ENCODE results near the gene JARID2.

GRCh38 chr6:15239616-15240364, 6.1 kb upstream of the JARID2 start:
- TF ChIP-seq TAF1 (IDR thresholded peaks at IDR 0.05; ENCODE audit: low read depth, low read length) (no peak), CTCF (IDR thresholded peaks at IDR 0.05; ENCODE audit: control extremely low read depth in 1 of 3, insufficient read depth in 1 of 3, low read depth in 1 of 3, low read length in 3 of 3) (no peak), PHF8 (conservative IDR thresholded peaks at IDR 0.05; ENCODE audit: low read depth, low read length) (no peak), CEBPB (IDR thresholded peaks at IDR 0.05; ENCODE audit: low read depth, low read length) (no peak), SIRT6 (IDR thresholded peaks at IDR 0.05; ENCODE audit: low read length) (no peak)
